Activated T-cell treated with anti-CD3 and anti-CD28 coated beads for 48 hours (primary cell): ENCODE results near the gene DOLPP1.
A peak's percentile ranks its signal among the peaks of the same experiment; 100 is the strongest.
"Not testable (repeated sequence)": the region's sequence is repeated elsewhere in the genome, so short reads cannot be mapped to it uniquely, and the experiment has no call there.

Experiments used
- DNase-seq: peaks from one replicate; pipeline ENCODE4 v3.0.0-alpha.2; 2020; ENCODE audit warnings: low read depth

The DOLPP1 gene

GRCh38 chr9:129080601-129081387 lies at the start of gene DOLPP1:
TSS of gene DOLPP1 (plus strand) at chr9:129081111. CDS start at chr9:129081132, 21 bp downstream.
- DNase-seq, result peak; percentile 99

GRCh38 chr9:129031514-129031913 lies 49.4 kb upstream of the DOLPP1 start:
- no peak for DNase-seq

GRCh38 chr9:129032541-129033159 lies 48.3 kb upstream of the DOLPP1 start:
- no peak for DNase-seq

DNA sequence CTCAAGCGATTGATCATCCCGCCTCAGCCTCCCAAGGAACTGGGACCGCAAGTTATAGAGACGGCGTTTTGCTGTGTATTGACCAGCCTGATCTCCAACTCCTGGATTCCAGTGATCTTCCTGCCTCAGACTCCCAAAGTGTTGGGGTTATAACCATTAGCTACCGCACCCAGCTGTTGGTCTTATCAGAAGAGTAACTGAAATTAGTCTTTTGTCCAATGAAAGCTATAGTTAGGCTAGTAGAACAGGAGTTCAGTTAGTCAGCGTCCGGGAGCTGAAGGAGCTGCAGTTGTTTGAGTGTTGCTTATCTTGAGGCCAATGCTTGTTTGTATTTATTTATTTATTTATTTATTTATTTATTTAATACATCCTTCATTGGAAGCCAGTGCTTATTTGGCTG lies 47.7 kb upstream of the DOLPP1 start:
- DNase-seq, result no peak

- DNase-seq, result not testable (repeated sequence)
Observed at GRCh38 chr9:129035838-129036237, 45.1 kb upstream of the DOLPP1 start.

DNA sequence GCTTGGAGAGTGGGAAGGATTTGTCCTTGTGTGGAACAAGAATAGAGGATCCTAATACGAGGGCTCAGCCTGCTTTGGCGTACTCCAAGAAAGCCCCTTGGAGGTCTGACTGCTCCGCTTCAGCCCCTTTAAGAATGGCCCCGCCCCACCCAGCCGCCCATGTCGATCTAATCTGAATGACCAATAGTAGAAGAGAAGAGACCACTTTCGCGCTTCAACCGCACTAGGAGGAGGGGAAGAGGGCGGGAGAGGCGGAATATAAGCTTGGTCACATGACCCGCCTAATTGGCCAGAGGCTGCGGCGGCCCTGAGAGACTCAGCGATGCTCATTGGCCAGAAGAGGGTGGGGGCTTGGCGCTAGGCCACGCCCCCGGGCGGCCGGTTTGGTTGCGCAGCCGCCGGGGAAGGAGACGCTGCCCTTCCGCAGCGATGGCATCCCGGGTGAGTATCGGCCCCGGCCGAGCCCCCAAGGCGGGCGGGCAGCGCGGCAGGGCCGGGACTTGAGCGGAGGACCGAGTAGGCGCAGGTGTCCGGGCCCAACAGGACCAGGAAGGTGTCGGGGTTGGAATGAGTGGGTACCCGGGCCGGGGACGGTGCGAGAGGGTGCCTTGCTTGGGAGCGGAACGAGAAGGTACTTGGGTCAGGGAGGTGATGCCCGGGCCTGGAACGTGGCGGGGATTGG lies 44.5 kb upstream of the DOLPP1 start, which contains the start of gene MIGA2:
Gene MIGA2 (plus strand): TSS at position 386 of the 682 bp plus-strand sequence. CDS start 3,969 bp downstream, outside the sequence.
- peak; percentile 90 for DNase-seq

GRCh38 chr9:129036923-129037766 lies 43.8 kb upstream of the DOLPP1 start:
- DNase-seq, result no peak

DNA sequence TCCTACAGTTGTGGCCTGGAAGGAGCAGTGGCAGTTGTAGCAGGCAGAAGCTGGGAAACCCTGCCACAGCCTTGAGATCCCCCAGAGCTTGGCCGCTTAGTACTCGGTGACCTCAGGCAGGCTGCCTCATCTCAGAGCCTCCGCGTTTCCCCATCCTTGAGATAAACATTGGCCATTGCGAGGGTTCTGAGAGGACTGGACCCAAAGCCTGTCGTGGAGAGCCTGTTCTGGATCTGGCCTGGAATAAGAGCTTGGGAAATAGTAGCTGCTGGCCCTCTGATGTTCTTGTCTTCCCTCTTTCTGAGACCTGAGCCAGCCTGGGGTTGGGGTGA lies 43.2 kb upstream of the DOLPP1 start:
- DNase-seq, result no peak

DNA sequence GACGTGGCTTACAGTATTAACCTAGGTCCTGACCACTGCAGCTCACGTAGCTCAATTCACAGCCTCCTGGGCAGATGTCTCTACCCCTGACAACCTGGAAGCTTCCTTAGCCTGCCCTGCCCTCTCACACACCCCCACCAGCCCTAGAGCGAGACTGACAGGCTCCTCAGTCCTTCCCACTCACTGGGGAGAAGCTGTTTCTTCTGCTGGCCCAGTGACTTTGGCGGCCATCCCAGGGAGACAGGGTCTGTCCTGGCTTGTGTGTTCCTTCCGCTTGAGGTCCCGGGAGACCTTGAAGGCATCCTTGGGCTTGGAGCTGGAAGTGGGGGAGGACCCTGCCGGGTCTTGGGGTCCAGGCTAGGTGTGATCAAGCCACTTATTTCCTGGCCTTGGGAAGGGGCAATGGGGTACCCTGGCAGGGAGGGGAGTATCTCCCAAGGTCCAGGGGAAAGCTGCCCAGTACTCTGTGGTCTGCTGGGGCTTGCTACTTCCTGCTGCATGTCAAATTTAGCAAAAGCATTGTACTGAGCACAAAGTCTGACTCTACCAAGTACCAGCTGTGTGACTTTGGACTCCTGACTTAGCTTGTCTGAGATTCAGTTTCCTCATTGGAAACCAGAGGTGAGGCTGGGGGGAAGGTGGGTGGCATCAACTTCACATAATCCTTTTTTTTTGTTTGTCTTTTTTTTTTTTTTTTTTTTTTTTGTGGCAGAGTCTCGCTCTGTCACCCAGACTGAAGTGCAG lies 42.6 kb upstream of the DOLPP1 start:
- no peak for DNase-seq

- no peak for DNase-seq
Observed at GRCh38 chr9:129040113-129040643, 40.7 kb upstream of the DOLPP1 start.

GRCh38 chr9:129042016-129042415 lies 38.9 kb upstream of the DOLPP1 start:
- DNase-seq, result no peak

- no peak for DNase-seq
Observed at GRCh38 chr9:129052592-129052991, 28.3 kb upstream of the DOLPP1 start.

DNA sequence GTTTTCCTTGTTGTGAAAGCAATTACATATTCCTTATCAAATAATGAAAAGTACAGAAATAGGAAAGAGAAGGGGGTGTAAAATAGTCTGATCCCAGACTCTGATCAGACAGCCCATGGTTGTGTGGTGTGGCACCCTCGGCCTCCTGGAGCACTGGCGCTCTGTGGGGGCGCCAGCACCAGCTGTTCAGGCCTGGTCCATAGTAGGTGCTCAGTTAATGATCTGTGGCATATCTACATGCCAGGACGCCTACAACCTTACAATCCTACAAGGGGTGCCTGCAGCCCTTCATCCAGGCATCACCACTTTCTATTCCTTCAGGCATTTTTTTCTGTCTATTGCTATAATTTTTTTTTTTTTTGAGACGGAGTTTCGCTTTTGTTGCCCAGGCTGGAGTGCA lies 27.9 kb upstream of the DOLPP1 start:
- no peak for DNase-seq

- no peak for DNase-seq
Observed at GRCh38 chr9:129054163-129054851, 26.6 kb upstream of the DOLPP1 start.

GRCh38 chr9:129058965-129059795 lies 21.7 kb upstream of the DOLPP1 start:
- DNase-seq, result no peak

DNA sequence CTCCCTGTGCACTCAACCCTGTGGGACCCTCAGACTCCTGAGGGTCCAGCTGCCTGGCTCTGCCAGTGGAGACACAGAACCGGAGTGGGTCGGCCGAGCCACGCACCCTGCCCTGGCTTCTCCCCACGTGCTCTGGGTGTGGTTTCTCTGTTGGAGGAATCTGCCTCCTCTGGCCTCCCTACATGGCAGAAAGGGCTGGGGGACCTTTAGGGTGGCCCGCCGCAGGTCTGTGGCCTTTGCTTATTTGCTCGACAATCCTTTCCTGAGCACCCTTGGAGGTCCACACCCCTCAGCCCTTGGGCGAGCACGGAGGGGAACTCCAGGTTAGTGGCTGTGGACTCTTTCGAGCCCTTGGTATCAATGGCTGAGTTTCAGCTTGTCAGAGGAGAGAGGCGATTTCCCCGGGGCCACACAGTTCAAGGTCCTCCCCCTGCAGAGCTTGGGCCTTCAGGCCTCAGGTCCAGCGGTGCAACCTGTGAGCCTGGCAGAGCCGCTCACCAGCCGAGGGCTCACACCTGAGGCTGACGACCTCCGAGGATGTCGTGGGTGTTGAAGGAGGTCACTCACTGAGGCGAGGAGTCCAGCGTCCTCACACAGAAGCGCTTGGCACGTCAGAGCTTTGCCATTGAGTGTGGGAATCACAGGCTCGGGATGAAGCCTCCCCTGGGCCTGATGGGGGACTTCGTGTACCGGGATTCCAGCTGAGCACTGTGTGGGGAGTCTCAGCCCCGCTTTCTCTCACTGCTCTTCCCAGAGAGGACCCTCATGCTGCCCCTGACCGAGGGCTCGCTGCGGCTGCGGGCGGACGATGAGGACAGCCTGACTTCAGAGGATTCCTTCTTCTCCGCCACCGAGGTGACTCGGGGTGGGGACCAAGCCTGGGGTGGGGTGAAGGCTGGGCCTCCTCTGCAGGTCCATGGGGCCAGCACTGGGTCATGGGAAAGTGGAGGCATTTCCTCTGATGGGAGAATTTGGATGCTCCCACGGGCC lies 20.8 kb upstream of the DOLPP1 start:
- no peak for DNase-seq

DNA sequence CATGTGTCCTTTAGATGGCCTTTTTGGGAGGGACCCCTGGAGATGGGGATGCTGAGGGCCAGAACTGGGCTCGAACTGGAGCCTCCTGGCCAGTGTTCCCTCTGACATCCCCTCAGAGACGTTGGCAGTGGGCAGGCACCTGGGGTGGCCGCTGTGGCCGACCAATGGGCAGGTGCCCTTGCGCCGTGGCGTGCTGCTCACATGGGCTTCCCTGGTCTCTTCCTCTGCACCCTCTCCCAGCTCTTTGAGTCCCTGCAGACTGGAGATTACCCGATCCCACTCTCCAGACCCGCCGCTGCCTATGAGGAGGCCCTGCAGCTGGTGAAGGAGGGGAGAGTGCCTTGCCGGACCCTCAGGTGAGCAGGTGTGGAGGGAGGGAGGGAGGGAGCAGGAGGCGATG lies 19.9 kb upstream of the DOLPP1 start:
- no peak for DNase-seq

- DNase-seq, result no peak
Observed at GRCh38 chr9:129063061-129063460, 17.9 kb upstream of the DOLPP1 start.
